HepG2 (cell line): ENCODE results near the gene DNAJC10.

ENCODE experiments used
- CTCF ChIP-seq: sonication (generic); formaldehyde crosslinking; IDR thresholded peaks from 2 replicates; pipeline ENCODE4 v1.5.0; 2020; ENCODE audit warnings: mild to moderate bottlenecking, missing genetic modification reagents, moderate library complexity
- POLR2AphosphoS5 ChIP-seq: IDR thresholded peaks from 2 replicates; pipeline ENCODE4 v1.6.1; 2012; ENCODE audit warnings: low read depth, low read length
- SIX1 ChIP-seq: sonication (generic); formaldehyde crosslinking; IDR thresholded peaks from 2 replicates; pipeline ENCODE4 v1.4.0; 2020; ENCODE audit warnings: missing genetic modification reagents, borderline replicate concordance
- TOE1 ChIP-seq: sonication (generic); formaldehyde crosslinking; IDR thresholded peaks from 2 replicates; pipeline ENCODE4 v1.4.0; 2020; ENCODE audit warnings: mild to moderate bottlenecking, missing genetic modification reagents
- ZNF292 ChIP-seq: sonication (generic); formaldehyde crosslinking; IDR thresholded peaks from 2 replicates; pipeline ENCODE4 v1.8.1; 2022; ENCODE audit warnings: mild to moderate bottlenecking, low read depth, missing genetic modification reagents, borderline replicate concordance

GRCh38 chr2:182779323-182779722 is 63.3 kb downstream of the DNAJC10 start:
- TF ChIP-seq TOE1 (CRISPR knock-in tag) (no peak), POLR2AphosphoS5 (no peak), SIX1 (CRISPR knock-in tag) (no peak), CTCF (CRISPR knock-in tag) (no peak), ZNF292 (CRISPR knock-in tag) (no peak)
